Fibroblast of skin of abdomen (primary cell): Measurements from ENCODE around the gene OR6K2. TPM values are rescaled to one million over a fixed set of nuclear protein-coding genes. Genes with fewer than 3 reads are reported as not detected.
"Not testable (repeated sequence)": the region's sequence is repeated elsewhere in the genome, so short reads cannot be mapped to it uniquely, and the experiment has no call there.

Source experiments
- DNase-seq: peaks from one replicate; pipeline ENCODE4 v3.0.0-alpha.2; 2013
- polyA plus RNA-seq, 2 experiments: library from polyadenylated mRNA; unstranded; fragments of 120-200 nt; gene quantifications; one replicate each; pipeline ENCODE4 v1.2.1, GENCODE V29; 2013; ENCODE audit not compliant: insufficient read length in 2 of 2

OR6K2 gene
- polyA plus RNA-seq (2013, experiment 1 of 2; ENCODE audit: insufficient read length) = not detected
- not detected for polyA plus RNA-seq (2013, experiment 2 of 2; ENCODE audit: insufficient read length)

GRCh38 chr1:158700552-158700951, at the start of gene OR6K2:
TSS of gene OR6K2 (minus strand) at chr1:158700652. CDS start at chr1:158700652, 0 bp downstream.
- DNase-seq = no peak

- DNase-seq = no peak
Observed at GRCh38 chr1:158735848-158736247, 35.4 kb upstream of the OR6K2 start.

- no peak for DNase-seq
Observed at GRCh38 chr1:158732524-158732923, 32.1 kb upstream of the OR6K2 start.

GRCh38 chr1:158731707-158732106, 31.3 kb upstream of the OR6K2 start:
- no peak for DNase-seq

GRCh38 chr1:158730453-158730852, 30.0 kb upstream of the OR6K2 start:
- no peak for DNase-seq

- no peak for DNase-seq
Observed at GRCh38 chr1:158728510-158729225, 28.2 kb upstream of the OR6K2 start.

- DNase-seq = no peak
Observed at GRCh38 chr1:158724442-158724841, 24.0 kb upstream of the OR6K2 start.

GRCh38 chr1:158720620-158721019, 20.2 kb upstream of the OR6K2 start, which contains the start of gene OR6K3:
TSS of gene OR6K3 (minus strand) at chr1:158720720. CDS start at chr1:158718115, 2,605 bp downstream.
- no peak for DNase-seq

- DNase-seq = no peak
Observed at GRCh38 chr1:158719664-158720063, 19.2 kb upstream of the OR6K2 start.

GRCh38 chr1:158717344-158717743, 16.9 kb upstream of the OR6K2 start:
- no peak for DNase-seq

GRCh38 chr1:158716335-158716734, 15.9 kb upstream of the OR6K2 start:
- no peak for DNase-seq

GRCh38 chr1:158714754-158715153, 14.3 kb upstream of the OR6K2 start:
- DNase-seq = no peak

- no peak for DNase-seq
Observed at GRCh38 chr1:158711098-158711497, 10.6 kb upstream of the OR6K2 start.

- no peak for DNase-seq
Observed at GRCh38 chr1:158706096-158706495, 5.6 kb upstream of the OR6K2 start.

- no peak for DNase-seq
Observed at GRCh38 chr1:158694596-158694995, 5.9 kb downstream of the OR6K2 start.

- no peak for DNase-seq
Observed at GRCh38 chr1:158692356-158692755, 8.1 kb downstream of the OR6K2 start.

GRCh38 chr1:158691907-158692306, 8.5 kb downstream of the OR6K2 start:
- DNase-seq = no peak

- not testable (repeated sequence) for DNase-seq
Observed at GRCh38 chr1:158691149-158691548, 9.3 kb downstream of the OR6K2 start.

GRCh38 chr1:158689875-158690274, 10.6 kb downstream of the OR6K2 start:
- no peak for DNase-seq

GRCh38 chr1:158689110-158689509, 11.3 kb downstream of the OR6K2 start:
- DNase-seq = no peak

GRCh38 chr1:158688343-158688742, 12.1 kb downstream of the OR6K2 start:
- not testable (repeated sequence) for DNase-seq

GRCh38 chr1:158687037-158687436, 13.4 kb downstream of the OR6K2 start:
- DNase-seq = no peak

- DNase-seq = no peak
Observed at GRCh38 chr1:158686111-158687009, 14.1 kb downstream of the OR6K2 start, which contains the start of gene SPTA1. TSS of gene SPTA1 (minus strand) at chr1:158686715. CDS start at chr1:158686517, 198 bp downstream.
